Measurements from ENCODE around the gene SNTB2.

SNTB2 gene

DNA sequence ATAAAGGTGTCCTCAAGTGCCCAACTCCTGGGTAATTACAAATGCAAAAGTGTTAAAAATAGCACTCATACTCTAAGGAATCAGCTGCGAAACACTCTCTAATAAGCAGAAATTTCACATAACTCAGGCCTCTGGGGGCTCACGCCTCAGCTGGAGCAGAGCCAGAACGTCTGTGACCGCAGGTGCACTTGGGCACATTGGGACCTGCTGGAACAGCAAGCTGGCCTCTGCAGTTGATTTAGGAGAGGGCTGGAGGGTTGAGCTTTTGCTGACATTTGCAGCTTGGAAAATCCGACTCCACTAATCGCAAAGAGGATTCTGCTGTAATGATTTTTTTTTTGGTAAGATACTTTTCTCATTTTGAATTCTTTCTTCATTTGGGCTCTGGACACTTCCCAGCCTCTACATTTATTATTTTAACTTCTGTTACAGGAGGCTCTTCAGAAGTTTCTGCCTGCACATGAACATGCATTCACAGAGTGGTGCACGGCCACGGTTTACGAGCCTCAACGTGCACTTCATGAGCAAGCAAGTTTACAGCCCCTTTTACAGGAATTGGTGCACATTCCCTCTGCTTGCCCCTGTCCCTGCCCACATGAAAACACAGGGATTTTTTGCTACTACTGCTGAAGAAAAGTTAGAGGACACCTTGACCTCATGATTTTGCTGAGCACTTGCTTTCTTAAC lies 4.1 kb upstream of the SNTB2 start:
- DNase-seq, result no peak

GRCh38 chr16:69187446-69188235 lies 677 bp downstream of the SNTB2 start:
- DNase-seq, result peak; percentile 44

- DNase-seq, result no peak
These were observed 1.2 kb downstream of the SNTB2 start for GRCh38 chr16:69188236-69188549.

- DNase-seq, result no peak
These were observed 1.8 kb downstream of the SNTB2 start for GRCh38 chr16:69188716-69189115.

GRCh38 chr16:69190046-69190588 lies 3.2 kb downstream of the SNTB2 start:
- DNase-seq, result no peak

DNA sequence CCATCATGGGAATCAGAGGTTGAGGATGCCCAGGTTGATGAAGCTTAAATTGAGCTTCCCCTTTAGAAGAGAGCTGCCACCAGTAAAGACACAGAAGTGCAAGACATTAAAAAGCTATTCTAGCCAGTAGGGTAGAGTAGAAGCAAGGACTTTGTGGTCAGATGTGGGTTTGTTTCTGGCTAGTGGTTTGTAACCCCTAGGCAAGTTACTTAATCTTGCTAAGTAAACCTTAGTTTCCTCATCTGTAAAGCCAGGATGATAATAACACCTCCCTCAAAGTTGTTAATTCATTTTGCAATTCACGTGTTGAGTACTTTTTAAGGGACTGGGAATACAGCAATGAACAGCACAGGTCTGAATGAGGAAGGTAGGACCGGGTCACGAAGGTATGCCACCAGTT lies 3.6 kb downstream of the SNTB2 start:
- no peak for DNase-seq

DNA sequence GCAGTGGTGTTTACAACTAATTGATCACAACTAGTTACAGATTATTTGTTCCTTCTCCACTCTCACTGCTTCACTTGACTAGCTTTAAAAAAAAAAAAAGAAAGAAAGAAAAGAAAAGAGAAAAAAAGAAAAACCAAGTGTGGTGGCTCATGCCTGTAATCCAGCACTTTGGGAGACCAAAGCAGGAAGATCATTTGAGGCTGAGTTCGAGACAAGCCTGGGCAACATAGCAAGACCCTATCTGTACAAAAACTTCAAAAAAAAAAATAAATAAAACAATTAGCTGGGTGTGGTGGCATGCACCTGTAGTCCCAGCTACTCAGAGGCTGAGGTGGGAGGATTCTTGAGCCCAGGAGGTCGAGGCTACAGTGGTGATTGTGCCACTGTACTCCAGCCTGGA lies 4.2 kb downstream of the SNTB2 start:
- no peak for DNase-seq

DNA sequence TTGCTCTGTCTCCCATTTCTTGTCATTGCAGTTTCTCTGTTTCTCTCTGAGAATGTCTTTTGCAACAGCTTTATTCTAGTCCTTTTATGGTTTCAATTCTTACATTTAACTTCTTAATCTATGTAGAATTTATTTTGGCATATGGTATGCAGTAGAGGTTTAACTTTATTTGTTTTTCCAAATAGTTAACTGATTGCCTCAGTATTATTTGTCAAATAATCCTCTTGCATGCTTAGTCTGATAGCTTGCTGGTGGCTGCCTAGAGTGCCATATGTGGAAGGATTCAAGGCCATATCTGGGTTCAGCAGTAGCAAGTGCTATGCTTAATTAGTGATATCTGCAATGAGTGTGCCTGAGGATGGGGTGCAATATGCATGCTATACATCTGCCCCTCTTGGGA lies 6.9 kb downstream of the SNTB2 start:
- no peak for DNase-seq

DNA sequence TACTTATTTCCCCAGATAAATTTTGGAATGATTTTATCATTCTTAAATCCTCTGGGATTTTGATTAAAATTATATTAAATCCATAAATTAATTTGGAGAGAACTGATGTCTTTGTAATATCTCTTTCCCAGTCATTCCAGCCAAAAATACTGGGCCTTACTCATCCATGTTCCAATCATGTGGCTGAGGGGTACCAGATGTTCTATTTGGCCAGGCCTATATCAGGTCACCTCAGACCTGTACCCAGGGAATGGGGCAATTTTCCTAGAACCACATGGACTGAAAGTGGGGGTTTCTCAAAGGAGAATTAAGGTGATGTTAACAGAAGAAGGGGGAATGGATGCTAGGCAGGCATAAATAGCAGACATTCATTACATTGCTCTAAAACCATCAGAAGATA lies 7.5 kb downstream of the SNTB2 start:
- DNase-seq, result no peak

DNA sequence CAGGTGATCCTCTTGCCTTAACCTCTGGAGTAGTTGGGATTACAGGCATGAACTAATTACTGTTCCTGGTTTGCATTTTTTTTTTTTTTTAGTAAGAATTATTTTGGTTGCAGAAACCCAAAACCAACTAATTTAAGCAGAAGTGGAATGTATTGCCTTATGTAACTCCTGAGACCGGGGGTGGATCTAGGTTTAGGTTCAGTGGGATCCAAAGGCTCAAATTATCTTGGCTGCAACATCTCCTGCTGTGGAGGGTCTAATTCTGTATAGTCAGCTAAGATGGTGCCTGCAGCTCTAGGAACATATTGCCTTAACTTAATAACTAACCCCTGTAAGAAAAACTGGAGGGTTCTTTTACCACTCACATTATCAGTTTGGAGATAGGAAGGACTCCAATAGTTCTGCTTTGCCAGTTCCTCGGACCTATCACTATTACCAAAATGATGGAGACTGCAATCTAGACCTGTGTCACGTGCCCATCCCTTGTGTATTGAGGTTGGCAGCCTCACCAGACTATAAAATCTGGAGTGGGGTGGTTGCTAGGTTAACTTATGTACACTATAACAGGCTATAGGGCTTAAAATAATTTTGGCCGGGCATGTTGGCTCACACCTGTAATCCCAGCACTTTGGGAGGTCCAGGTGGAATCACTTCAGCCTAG lies 8.5 kb downstream of the SNTB2 start:
- DNase-seq, result no peak

- DNase-seq, result no peak
These were observed 10.6 kb downstream of the SNTB2 start for GRCh38 chr16:69197573-69197972.

GRCh38 chr16:69199382-69199781 lies 12.4 kb downstream of the SNTB2 start:
- DNase-seq, result no peak

DNA sequence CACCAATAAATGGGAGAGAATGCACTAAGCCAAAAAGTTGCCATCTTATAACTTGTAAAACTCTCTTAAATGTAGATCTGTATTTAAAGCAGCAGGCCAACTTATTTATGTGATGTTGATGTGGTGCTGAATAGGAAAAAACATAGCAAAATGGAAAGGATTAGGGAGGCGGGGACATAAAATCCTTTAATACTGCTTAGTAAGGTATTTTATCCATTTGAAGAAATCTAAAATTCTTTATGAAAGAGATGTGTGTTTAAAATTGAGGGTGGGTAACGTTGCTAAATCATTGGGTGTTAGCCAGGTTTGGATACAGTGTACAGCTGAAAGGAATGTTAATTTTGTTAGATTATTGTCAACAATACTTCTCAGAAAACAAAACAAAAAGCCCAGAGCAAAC lies 14.3 kb downstream of the SNTB2 start:
- no peak for DNase-seq

DNA sequence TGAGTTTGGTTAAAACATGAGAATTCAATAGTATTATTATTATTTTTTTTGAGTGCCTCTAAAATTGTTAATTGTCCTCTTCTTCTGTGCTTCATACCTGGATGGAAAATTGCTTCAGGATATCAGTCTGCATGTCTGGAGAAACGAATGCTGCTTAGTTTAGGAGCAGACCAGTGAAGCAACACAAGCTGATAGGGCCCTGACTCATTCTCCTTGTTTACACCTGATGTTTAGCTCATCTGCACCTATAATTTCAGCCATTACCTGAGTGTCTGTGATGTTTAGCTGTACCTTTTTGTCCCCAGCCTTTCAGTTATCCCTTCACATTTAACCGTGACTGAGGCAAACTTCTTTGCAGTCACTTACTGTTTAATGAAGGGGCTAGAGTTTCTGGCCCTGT lies 14.8 kb downstream of the SNTB2 start:
- no peak for DNase-seq

DNA sequence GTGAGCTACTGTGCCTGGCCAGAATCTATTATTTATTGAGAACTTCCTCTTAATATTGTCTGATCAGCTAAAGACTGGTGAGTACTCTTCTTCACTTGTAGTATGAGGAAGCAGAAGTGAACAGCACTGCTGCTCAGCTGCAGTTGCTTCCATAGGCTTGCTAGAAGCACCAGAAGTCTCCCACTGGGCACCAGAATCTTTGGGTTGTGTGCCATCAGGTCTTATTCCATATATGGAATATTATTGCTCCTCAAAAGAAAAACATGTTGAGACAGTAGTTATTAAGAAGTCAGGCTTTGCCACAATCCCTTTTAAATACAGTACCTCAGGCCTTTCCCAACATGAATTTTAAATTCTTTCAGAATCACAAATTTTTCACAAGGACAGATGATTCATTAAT lies 17.2 kb downstream of the SNTB2 start:
- no peak for DNase-seq

GRCh38 chr16:69209735-69210134 lies 22.8 kb downstream of the SNTB2 start:
- DNase-seq, result no peak

GRCh38 chr16:69217433-69217832 lies 30.5 kb downstream of the SNTB2 start:
- DNase-seq, result no peak

- no peak for DNase-seq
These were observed 32.3 kb downstream of the SNTB2 start for GRCh38 chr16:69219279-69219678.

DNA sequence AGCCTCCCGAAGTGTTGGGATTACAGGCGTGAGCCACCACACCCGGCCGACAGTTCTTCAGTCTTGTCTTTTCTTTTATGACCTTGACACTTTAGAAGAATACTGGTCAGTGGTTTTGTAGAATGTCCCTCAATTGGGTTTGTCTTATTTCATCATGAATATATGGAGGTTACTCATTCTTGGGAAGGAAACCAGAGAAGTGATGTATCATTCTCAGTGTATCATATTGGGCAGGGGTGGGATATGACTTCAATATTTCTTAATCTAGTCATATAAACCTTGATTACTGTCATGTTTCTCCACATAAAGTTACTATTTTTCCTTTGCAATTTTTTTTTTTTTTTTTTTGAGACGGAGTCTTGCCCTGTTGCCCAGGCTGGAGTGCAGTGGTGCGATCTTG lies 36.9 kb downstream of the SNTB2 start:
- DNase-seq, result no peak

GRCh38 chr16:69225121-69225520 lies 38.2 kb downstream of the SNTB2 start:
- no peak for DNase-seq

GRCh38 chr16:69233124-69233523 lies 46.2 kb downstream of the SNTB2 start:
- no peak for DNase-seq

DNA sequence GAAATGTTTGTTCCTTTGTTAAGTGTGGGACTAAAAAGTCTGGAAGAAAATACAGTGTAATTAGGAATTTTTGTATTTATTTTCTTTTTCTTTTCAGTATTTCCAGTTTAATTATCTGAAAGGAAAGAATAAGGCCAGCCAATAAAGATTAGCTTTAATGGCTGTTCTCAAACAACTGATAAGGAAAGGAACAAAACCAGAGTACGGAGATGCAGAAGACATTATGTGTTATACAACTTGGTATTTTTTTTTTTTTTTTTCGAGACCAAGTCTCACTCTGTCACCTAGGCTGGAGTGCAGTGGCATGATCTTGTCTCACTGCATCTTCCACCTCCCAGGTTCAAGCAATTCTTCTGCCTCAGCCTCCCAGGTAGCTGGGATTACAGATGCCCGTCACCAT lies 47.5 kb downstream of the SNTB2 start:
- no peak for DNase-seq

DNA sequence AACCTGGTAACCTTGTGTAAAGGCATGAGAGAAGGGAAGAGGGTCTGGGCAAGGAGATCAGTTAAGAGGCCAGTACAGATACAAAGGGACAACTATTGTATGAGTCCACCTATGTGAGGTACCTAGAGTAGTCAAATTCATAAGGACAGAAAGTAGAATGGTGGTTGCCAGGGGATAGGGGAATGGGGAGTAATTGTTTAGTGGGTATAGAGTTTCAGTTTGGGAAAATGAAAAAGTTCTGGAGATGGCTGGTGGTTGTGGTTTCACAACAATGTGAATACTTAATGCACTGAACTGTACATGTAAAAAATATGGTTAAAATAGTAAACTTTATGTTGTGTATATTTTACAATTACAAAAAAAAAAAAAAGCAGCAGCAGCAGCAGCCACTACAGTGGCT lies 49.4 kb downstream of the SNTB2 start:
- no peak for DNase-seq

DNA sequence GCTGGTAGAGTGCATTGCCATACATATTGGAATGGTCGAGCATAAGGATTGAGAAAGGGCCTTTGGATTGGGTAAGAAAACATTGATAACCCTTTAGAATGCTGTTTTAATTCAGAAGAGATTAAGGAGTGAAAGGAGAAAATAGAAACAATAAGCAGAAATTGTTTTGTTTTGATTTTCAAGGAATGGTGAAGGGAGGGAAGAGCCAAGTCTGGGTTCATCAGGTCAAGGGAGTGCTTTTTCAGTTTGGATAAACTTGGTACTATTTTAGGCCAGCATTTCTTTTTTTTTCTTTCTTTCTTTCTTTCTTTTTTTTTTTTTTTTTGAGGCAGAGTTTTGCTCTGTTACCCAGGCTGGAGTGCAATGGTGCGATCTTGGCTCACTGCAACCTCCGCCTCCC lies 50.3 kb downstream of the SNTB2 start:
- DNase-seq, result no peak
